ENCODE measurements around the gene ASB13. TPM values are rescaled to one million over a fixed set of nuclear protein-coding genes. Genes with fewer than 3 reads are reported as not detected.

The ASB13 gene
- total RNA-seq, 1 experiment from 2014 or later: 25.9 TPM

- H3K4me3 ChIP-seq (replicated peaks in 1 of 2; ENCODE audit: low read depth in 1 of 2, low read length in 2 of 2): no peak overlapping the region
- RAD21 ChIA-PET (ENCODE audit: low non-redundant PET in 1 of 2, low total read pairs in 2 of 2, uncharacterized antibody in 2 of 2, unreplicated experiment in 2 of 2): no interaction called here
- no peaks in the 10 kb centered on the region for H3K4me1 ChIP-seq (ENCODE audit: control insufficient read depth in 1 of 2, insufficient read depth in 2 of 2, low read length in 2 of 2)
- DNase-seq (ENCODE audit: low read depth, low spot score) (no peak), ATAC-seq (no peak)
- CTCF ChIA-PET: no interaction called here
- H3K27ac ChIP-seq (ENCODE audit: low read depth, low read length): no peak overlapping the region
- no peak overlapping the region for H3K4me2 ChIP-seq (ENCODE audit: low read length)
- intact Hi-C loops (cut with micrococcal nuclease): no loop called here
- H3K27me3 ChIP-seq (ENCODE audit: insufficient read depth, low read length): no peaks in the 10 kb centered on the region
- H2AFZ ChIP-seq (ENCODE audit: low read depth, low read length, poor library complexity, severe bottlenecking): no peak overlapping the region
- no peak overlapping the region for H3K9ac ChIP-seq (ENCODE audit: low read length)
- TF ChIP-seq POLR2A (IDR thresholded peaks at IDR 0.05; ENCODE audit: borderline replicate concordance, extremely low read depth, insufficient read depth, insufficient read length) (no peak), YY1 (IDR thresholded peaks at IDR 0.05; ENCODE audit: extremely low read depth, insufficient replicate concordance, low read depth, low read length) (no peak), SRF (IDR thresholded peaks at IDR 0.05; ENCODE audit: low read depth) (no peak), MAX (IDR thresholded peaks at IDR 0.05) (no peak), ZNF274 (IDR thresholded peaks at IDR 0.05; ENCODE audit: low read depth, low read length) (no peak), CBX3 (IDR thresholded peaks at IDR 0.05; ENCODE audit: low read depth) (no peak), ATF3 (IDR thresholded peaks at IDR 0.05) (no peak), TCF7L2 (IDR thresholded peaks at IDR 0.05; ENCODE audit: borderline replicate concordance, extremely low read depth, insufficient read depth, insufficient read length) (no peak), POLR2AphosphoS5 (IDR thresholded peaks at IDR 0.05; ENCODE audit: low read depth, low read length) (no peak), EZH2phosphoT487 (IDR thresholded peaks at IDR 0.05; ENCODE audit: borderline replicate concordance) (no peak), CEBPB (IDR thresholded peaks at IDR 0.05; ENCODE audit: low read depth) (no peak), EGR1 (IDR thresholded peaks at IDR 0.05; ENCODE audit: low read depth) (no peak), SP1 (IDR thresholded peaks at IDR 0.05; ENCODE audit: low read depth) (no peak), RAD21 (IDR thresholded peaks at IDR 0.05; ENCODE audit: low read depth) (no peak), JUND (IDR thresholded peaks at IDR 0.05) (no peak)
- TF ChIP-seq, protein P1, sequence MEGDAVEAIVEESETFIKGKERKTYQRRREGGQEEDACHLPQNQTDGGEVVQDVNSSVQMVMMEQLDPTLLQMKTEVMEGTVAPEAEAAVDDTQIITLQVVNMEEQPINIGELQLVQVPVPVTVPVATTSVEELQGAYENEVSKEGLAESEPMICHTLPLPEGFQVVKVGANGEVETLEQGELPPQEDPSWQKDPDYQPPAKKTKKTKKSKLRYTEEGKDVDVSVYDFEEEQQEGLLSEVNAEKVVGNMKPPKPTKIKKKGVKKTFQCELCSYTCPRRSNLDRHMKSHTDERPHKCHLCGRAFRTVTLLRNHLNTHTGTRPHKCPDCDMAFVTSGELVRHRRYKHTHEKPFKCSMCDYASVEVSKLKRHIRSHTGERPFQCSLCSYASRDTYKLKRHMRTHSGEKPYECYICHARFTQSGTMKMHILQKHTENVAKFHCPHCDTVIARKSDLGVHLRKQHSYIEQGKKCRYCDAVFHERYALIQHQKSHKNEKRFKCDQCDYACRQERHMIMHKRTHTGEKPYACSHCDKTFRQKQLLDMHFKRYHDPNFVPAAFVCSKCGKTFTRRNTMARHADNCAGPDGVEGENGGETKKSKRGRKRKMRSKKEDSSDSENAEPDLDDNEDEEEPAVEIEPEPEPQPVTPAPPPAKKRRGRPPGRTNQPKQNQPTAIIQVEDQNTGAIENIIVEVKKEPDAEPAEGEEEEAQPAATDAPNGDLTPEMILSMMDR (IDR thresholded peaks at IDR 0.05 in 2 of 3, conservative IDR thresholded peaks at IDR 0.05 in 1 of 3; ENCODE audit: borderline replicate concordance in 1 of 3, insufficient read depth in 1 of 3, low read depth in 2 of 3, low read length in 2 of 3): no peak
- TF ChIP-seq, protein P2, sequence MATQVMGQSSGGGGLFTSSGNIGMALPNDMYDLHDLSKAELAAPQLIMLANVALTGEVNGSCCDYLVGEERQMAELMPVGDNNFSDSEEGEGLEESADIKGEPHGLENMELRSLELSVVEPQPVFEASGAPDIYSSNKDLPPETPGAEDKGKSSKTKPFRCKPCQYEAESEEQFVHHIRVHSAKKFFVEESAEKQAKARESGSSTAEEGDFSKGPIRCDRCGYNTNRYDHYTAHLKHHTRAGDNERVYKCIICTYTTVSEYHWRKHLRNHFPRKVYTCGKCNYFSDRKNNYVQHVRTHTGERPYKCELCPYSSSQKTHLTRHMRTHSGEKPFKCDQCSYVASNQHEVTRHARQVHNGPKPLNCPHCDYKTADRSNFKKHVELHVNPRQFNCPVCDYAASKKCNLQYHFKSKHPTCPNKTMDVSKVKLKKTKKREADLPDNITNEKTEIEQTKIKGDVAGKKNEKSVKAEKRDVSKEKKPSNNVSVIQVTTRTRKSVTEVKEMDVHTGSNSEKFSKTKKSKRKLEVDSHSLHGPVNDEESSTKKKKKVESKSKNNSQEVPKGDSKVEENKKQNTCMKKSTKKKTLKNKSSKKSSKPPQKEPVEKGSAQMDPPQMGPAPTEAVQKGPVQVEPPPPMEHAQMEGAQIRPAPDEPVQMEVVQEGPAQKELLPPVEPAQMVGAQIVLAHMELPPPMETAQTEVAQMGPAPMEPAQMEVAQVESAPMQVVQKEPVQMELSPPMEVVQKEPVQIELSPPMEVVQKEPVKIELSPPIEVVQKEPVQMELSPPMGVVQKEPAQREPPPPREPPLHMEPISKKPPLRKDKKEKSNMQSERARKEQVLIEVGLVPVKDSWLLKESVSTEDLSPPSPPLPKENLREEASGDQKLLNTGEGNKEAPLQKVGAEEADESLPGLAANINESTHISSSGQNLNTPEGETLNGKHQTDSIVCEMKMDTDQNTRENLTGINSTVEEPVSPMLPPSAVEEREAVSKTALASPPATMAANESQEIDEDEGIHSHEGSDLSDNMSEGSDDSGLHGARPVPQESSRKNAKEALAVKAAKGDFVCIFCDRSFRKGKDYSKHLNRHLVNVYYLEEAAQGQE (IDR thresholded peaks at IDR 0.05; ENCODE audit: low read depth): no peak
- H4K20me1 ChIP-seq (ENCODE audit: insufficient read depth): no peaks in the 10 kb centered on the region
- H3K9me2 ChIP-seq (ENCODE audit: insufficient read depth): no peaks in the 10 kb centered on the region
- BruUV-seq (replicated peaks): no TSS peak
- H3K36me3 ChIP-seq (ENCODE audit: control insufficient read depth in 1 of 2, insufficient read depth in 2 of 2, low read length in 2 of 2): peaks cover 0 to 4% of the 10 kb centered on the region in 2 experiments; a peak in 2 of 4 replicates
- H3K9me3 ChIP-seq (ENCODE audit: control insufficient read depth in 1 of 2, insufficient read depth in 1 of 2, low read depth in 1 of 2, low read length in 2 of 2): no peaks in the 10 kb centered on the region
- H3K79me2 ChIP-seq (ENCODE audit: insufficient read depth, low read length): no peaks in the 10 kb centered on the region
- POLR2A ChIA-PET: no interaction called here
These were observed 27.9 kb downstream of the ASB13 start for GRCh38 chr10:5638494-5638893.

Data from HCT116 (cell line).